GF-D8 (cell line): ENCODE data around the gene WDFY4.

ENCODE experiments used
- DNase-seq: peaks from one replicate; lab custom pipeline; 2025; lab: John Stamatoyannopoulos, UW

Gene WDFY4

GRCh38 chr10:48796713-48797245, 112.1 kb downstream of the WDFY4 start:
- DNase-seq = no peak

GRCh38 chr10:48797830-48798229, 113.2 kb downstream of the WDFY4 start:
- DNase-seq = no peak

- DNase-seq = no peak
These were observed 114.0 kb downstream of the WDFY4 start for GRCh38 chr10:48798481-48799254.

- no peak for DNase-seq
These were observed 114.8 kb downstream of the WDFY4 start for GRCh38 chr10:48799341-48800006.

- peak; percentile 93 for DNase-seq
These were observed 115.5 kb downstream of the WDFY4 start for GRCh38 chr10:48800007-48800675.

GRCh38 chr10:48801001-48801421, 116.3 kb downstream of the WDFY4 start:
- DNase-seq = no peak

GRCh38 chr10:48802611-48803071, 118.0 kb downstream of the WDFY4 start:
- DNase-seq = no peak

GRCh38 chr10:48803801-48804584, 119.3 kb downstream of the WDFY4 start:
- no peak for DNase-seq

GRCh38 chr10:48804740-48805182, 120.1 kb downstream of the WDFY4 start:
- no peak for DNase-seq

- DNase-seq = no peak
These were observed 120.7 kb downstream of the WDFY4 start for GRCh38 chr10:48805411-48805810.

GRCh38 chr10:48805848-48806247, 121.2 kb downstream of the WDFY4 start:
- no peak for DNase-seq

GRCh38 chr10:48806342-48806741, 121.7 kb downstream of the WDFY4 start:
- no peak for DNase-seq

GRCh38 chr10:48807791-48808470, 123.3 kb downstream of the WDFY4 start:
- DNase-seq = no peak

GRCh38 chr10:48809261-48809660, 124.6 kb downstream of the WDFY4 start:
- DNase-seq = no peak

- no peak for DNase-seq
These were observed 126.8 kb downstream of the WDFY4 start for GRCh38 chr10:48811461-48811860.

GRCh38 chr10:48811917-48812316, 127.2 kb downstream of the WDFY4 start:
- no peak for DNase-seq

- DNase-seq = no peak
These were observed 128.6 kb downstream of the WDFY4 start for GRCh38 chr10:48813291-48813690.

- no peak for DNase-seq
These were observed 129.2 kb downstream of the WDFY4 start for GRCh38 chr10:48813825-48814224.

- no peak for DNase-seq
These were observed 130.3 kb downstream of the WDFY4 start for GRCh38 chr10:48814933-48815332.

- DNase-seq = no peak
These were observed 132.5 kb downstream of the WDFY4 start for GRCh38 chr10:48817141-48817540.

GRCh38 chr10:48818081-48818480, 133.4 kb downstream of the WDFY4 start:
- no peak for DNase-seq
